Glutamatergic neuron (in vitro differentiated cells): ENCODE measurements around the gene SLC10A2. TPM values are rescaled to one million over a fixed set of nuclear protein-coding genes. Genes with fewer than 3 reads are reported as not detected.
"Not testable (repeated sequence)": the region's sequence is repeated elsewhere in the genome, so short reads cannot be mapped to it uniquely, and the experiment has no call there.

Experiments
- DNase-seq: peaks from one replicate; pipeline ENCODE4 v3.0.0; 2022
- H3K27ac Mint-ChIP-seq: one replicate; pipeline ENCODE4 v1.8.0; 2020; ENCODE audit warnings: mild to moderate bottlenecking, mixed read lengths, inconsistent platforms; ENCODE audit not compliant: unreplicated experiment
- H3K27me3 Mint-ChIP-seq: one replicate; pipeline ENCODE4 v1.8.0; 2020; ENCODE audit warnings: mild to moderate bottlenecking, moderate library complexity, mixed read lengths, inconsistent platforms; ENCODE audit not compliant: unreplicated experiment
- H3K36me3 Mint-ChIP-seq: one replicate; pipeline ENCODE4 v1.8.0; 2020; ENCODE audit warnings: mild to moderate bottlenecking, mixed read lengths, inconsistent platforms; ENCODE audit not compliant: unreplicated experiment
- H3K4me1 Mint-ChIP-seq: one replicate; pipeline ENCODE4 v1.8.0; 2020; ENCODE audit warnings: mild to moderate bottlenecking, low read depth, mixed read lengths, inconsistent platforms; ENCODE audit not compliant: unreplicated experiment
- H3K4me3 Mint-ChIP-seq: one replicate; pipeline ENCODE4 v1.8.0; 2020; ENCODE audit warnings: mild to moderate bottlenecking, mixed read lengths, inconsistent platforms; ENCODE audit not compliant: unreplicated experiment
- H3K9me3 Mint-ChIP-seq: one replicate; pipeline ENCODE4 v1.8.0; 2020; ENCODE audit warnings: mild to moderate bottlenecking, moderate library complexity, mixed read lengths, inconsistent platforms; ENCODE audit not compliant: unreplicated experiment
- long read RNA-seq: library from polyadenylated mRNA; unstranded; transcript quantifications from one replicate; pipeline ENCODE4 v2.0.0, GENCODE V29; 2020; ENCODE audit not compliant: unreplicated experiment
- total RNA-seq: library from RNA; stranded (reverse); fragmentation: NEBNext Ultra II Directional; extraction: Animal tissue kit (Norgen Biotek cat#: 25700); gene quantifications from one replicate; pipeline ENCODE4 v1.2.1, GENCODE V29; 2021; ENCODE audit not compliant: unreplicated experiment
- TF ChIP-seq, protein P1 (sequence below): fragments of 200-600 bp; sonication (generic); IDR thresholded peaks from one replicate; pipeline ENCODE4 v1.5.0; 2021; ENCODE audit not compliant: partially characterized antibody, unreplicated experiment

The SLC10A2 gene, protein sequence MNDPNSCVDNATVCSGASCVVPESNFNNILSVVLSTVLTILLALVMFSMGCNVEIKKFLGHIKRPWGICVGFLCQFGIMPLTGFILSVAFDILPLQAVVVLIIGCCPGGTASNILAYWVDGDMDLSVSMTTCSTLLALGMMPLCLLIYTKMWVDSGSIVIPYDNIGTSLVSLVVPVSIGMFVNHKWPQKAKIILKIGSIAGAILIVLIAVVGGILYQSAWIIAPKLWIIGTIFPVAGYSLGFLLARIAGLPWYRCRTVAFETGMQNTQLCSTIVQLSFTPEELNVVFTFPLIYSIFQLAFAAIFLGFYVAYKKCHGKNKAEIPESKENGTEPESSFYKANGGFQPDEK
- total RNA-seq, result not detected
- long read RNA-seq, result 0 reads

GRCh38 chr13:103066079-103066780 is at the start of gene SLC10A2:
Gene SLC10A2 (minus strand): TSS chr13:103066417. CDS start chr13:103066249, 168 bp downstream.
- Mint-ChIP-seq H3K36me3 (peaks cover 4% of the 10 kb centered on the region), H3K4me1 (peaks cover 5% of the 10 kb centered on the region), H3K4me3 (no peak within 1 kb of the TSS), H3K27me3 (no peaks in the 10 kb centered on the region), H3K9me3 (no peaks in the 10 kb centered on the region), H3K27ac (no peak within 1 kb of the TSS)
- TF ChIP-seq, protein P1, sequence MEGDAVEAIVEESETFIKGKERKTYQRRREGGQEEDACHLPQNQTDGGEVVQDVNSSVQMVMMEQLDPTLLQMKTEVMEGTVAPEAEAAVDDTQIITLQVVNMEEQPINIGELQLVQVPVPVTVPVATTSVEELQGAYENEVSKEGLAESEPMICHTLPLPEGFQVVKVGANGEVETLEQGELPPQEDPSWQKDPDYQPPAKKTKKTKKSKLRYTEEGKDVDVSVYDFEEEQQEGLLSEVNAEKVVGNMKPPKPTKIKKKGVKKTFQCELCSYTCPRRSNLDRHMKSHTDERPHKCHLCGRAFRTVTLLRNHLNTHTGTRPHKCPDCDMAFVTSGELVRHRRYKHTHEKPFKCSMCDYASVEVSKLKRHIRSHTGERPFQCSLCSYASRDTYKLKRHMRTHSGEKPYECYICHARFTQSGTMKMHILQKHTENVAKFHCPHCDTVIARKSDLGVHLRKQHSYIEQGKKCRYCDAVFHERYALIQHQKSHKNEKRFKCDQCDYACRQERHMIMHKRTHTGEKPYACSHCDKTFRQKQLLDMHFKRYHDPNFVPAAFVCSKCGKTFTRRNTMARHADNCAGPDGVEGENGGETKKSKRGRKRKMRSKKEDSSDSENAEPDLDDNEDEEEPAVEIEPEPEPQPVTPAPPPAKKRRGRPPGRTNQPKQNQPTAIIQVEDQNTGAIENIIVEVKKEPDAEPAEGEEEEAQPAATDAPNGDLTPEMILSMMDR, result no peak
- DNase-seq, result no peak

DNA sequence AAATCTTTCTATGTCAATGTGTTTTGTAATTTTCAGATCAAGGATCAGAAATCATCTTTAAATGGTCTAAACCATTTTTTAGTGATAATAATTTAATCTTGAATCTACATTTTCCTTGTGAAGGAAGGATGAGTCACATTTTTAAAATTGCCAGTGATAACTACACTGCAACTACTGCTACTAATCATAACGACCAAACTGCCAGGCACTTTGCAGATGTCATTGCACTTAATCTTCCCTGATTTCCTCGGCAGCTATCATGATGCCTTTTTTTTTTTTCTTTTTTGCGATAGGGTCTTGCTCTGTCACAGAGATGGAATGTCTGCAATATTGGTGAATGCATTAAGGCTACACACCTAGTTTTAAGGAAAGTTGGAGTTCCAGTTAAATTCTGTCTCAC is 41.4 kb upstream of the SLC10A2 start:
- peaks cover 2% of the 10 kb centered on the region for H3K9me3 Mint-ChIP-seq
- DNase-seq, result no peak
- H3K4me1 Mint-ChIP-seq, result no peaks in the 10 kb centered on the region
- TF ChIP-seq, protein P1, result no peak
- no peaks in the 10 kb centered on the region for H3K27me3 Mint-ChIP-seq
- no peak overlapping the region for H3K4me3 Mint-ChIP-seq
- H3K36me3 Mint-ChIP-seq, result no peaks in the 10 kb centered on the region
- H3K27ac Mint-ChIP-seq, result no peak overlapping the region

- TF ChIP-seq, protein P1, result no peak
- Mint-ChIP-seq H3K4me3 (no peak overlapping the region), H3K36me3 (no peaks in the 10 kb centered on the region), H3K4me1 (no peaks in the 10 kb centered on the region), H3K27ac (no peak overlapping the region), H3K9me3 (no peaks in the 10 kb centered on the region), H3K27me3 (peaks cover 2% of the 10 kb centered on the region)
- no peak for DNase-seq
These were observed 38.1 kb upstream of the SLC10A2 start for GRCh38 chr13:103104340-103104739.

DNA sequence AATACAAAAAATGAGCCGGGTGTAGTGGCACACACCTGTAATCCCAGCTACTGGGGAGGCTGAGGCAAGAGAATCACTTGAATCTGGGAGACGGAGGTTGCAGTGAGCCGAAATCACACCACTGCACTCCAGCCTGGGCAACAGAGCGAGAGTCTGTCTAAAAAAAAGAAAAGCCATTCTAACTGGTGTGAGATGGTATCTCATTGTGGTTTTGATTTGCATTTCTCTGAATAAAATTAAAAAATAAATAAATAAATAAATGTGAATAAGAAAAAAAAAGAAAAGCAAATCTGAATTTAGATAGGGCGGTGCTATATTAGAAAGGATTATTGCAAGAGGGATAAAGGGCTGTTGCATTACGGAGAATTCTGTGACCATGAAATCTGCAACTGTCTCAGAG is 37.2 kb upstream of the SLC10A2 start:
- H3K36me3 Mint-ChIP-seq, H3K4me3 Mint-ChIP-seq, H3K9me3 Mint-ChIP-seq, H3K27ac Mint-ChIP-seq, H3K4me1 Mint-ChIP-seq, DNase-seq, H3K27me3 Mint-ChIP-seq: not testable (repeated sequence)

GRCh38 chr13:103102482-103102881 is 36.3 kb upstream of the SLC10A2 start:
- Mint-ChIP-seq H3K27ac (no peak overlapping the region), H3K9me3 (no peaks in the 10 kb centered on the region), H3K4me1 (no peaks in the 10 kb centered on the region), H3K4me3 (no peak overlapping the region), H3K27me3 (peaks cover 2% of the 10 kb centered on the region), H3K36me3 (no peaks in the 10 kb centered on the region)
- TF ChIP-seq, protein P1, result no peak
- no peak for DNase-seq
